Colonic mucosa (tissue), 4 donors: ENCODE results near the gene ARPC5. TPM values are rescaled to one million over a fixed set of nuclear protein-coding genes. Genes with fewer than 3 reads are reported as not detected.
"Not testable (repeated sequence)": the region's sequence is repeated elsewhere in the genome, so short reads cannot be mapped to it uniquely, and the experiment has no call there.

ENCODE experiments used
- DNase-seq: peaks from one replicate; pipeline ENCODE4 v3.0.0-alpha.2; 2020
- H3K27ac ChIP-seq: fragments of 200-600 bp; one replicate; pipeline ENCODE4 v1.8.0; 2021
- H3K27me3 ChIP-seq: fragments of 200-600 bp; one replicate; pipeline ENCODE4 v1.8.0; 2021
- H3K36me3 ChIP-seq: fragments of 200-600 bp; one replicate; pipeline ENCODE4 v1.8.0; 2021
- H3K4me1 ChIP-seq: fragments of 200-600 bp; one replicate; pipeline ENCODE4 v1.8.0; 2021; ENCODE audit warnings: mild to moderate bottlenecking
- H3K4me3 ChIP-seq: fragments of 200-600 bp; one replicate; pipeline ENCODE4 v1.8.0; 2021
- H3K9ac ChIP-seq, 2 donors: one replicate each; pipeline ENCODE4 v1.7.0; 2013; ENCODE audit warnings: control low read depth in 2 of 2, low read depth in 2 of 2, low read length in 2 of 2
- H3K9me3 ChIP-seq: fragments of 200-600 bp; one replicate; pipeline ENCODE4 v1.8.0; 2021
- CTCF ChIP-seq: fragments of 200-600 bp; IDR thresholded peaks from one replicate; pipeline ENCODE4 v1.8.0; 2022; ENCODE audit warnings: antibody characterized with exemption, mild to moderate bottlenecking
- intact Hi-C: fragments of 100-400 bp; cut with DNase I; formaldehyde crosslinking; loops from one replicate; pipeline ENCODE4 v1.14.1; 2022
- total RNA-seq, 2 donors: library from RNA; stranded (reverse); fragmentation: NEBNext Ultra II Directional in 1 of 2; extraction: Animal tissue kit (Norgen Biotek cat#: 25700) in 1 of 2; gene quantifications; one replicate each; pipeline ENCODE4 v1.2.1, GENCODE V29; 2021
- donor health status: healthy.
- donor health status: DM: no; HTN: no; CAD: no.
- donor health status: DM: no; HTN: no; CAD: no.

The ARPC5 gene
- total RNA-seq, 2 donors from 2014 or later = 147 to 189 TPM

DNA sequence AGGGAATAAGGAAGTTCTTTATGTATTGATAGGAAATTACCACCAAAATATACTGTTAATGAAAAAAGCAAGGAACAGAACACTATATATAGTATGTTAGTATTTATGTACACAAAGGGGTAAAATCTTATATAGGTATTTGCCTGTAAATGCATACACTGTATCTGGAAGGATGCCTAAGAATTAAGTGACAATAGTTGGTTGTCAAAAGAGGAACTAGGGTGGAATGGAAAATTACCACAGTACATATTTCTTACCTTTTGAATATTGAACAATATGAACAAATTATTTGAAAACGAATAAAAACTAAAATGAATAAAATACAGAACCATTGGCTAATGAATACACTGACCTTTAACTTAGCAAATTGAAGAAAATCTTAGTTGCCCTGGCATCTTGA lies 13.6 kb downstream of the ARPC5 start:
- DNase-seq = no peak
- Histone ChIP-seq H3K27ac (no peak overlapping the region), H3K9ac (no peak overlapping the region), H3K36me3 (no peaks in the 10 kb centered on the region), H3K27me3 (no peaks in the 10 kb centered on the region), H3K9me3 (no peaks in the 10 kb centered on the region), H3K4me3 (no peak overlapping the region), H3K4me1 (no peaks in the 10 kb centered on the region)
- TF ChIP-seq CTCF = no peak
- intact Hi-C loops = loop anchor here (5.0 to 10.0 kb wide), 3 partner anchors 77 to 340 kb away; no protein-coding TSS in a partner anchor

DNA sequence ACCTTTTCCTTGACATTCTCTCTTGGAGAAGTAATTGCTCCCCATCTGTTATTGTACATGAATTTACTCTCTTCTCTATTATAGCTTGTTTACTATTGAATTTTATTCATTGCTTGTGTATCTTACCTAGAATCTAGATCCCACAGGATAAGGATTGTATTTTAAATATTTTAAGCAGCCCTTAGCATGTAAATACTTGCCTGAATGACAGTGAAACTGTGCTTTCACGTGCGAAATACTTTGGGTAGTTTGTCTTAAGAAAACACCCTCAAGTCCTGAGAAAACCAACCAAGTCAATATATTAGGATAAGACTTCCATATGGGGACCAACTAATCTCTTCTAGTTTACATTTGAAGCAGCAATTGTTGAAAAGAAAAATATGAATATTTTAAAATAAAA lies 15.3 kb downstream of the ARPC5 start:
- Histone ChIP-seq H3K36me3 (no peaks in the 10 kb centered on the region), H3K9ac (no peak overlapping the region), H3K4me3 (no peak overlapping the region), H3K27me3 (no peaks in the 10 kb centered on the region), H3K9me3 (no peaks in the 10 kb centered on the region), H3K4me1 (no peaks in the 10 kb centered on the region), H3K27ac (no peak overlapping the region)
- no peak for DNase-seq
- no peak for TF ChIP-seq CTCF
- intact Hi-C loops = loop anchor here (5.0 to 10.0 kb wide), 3 partner anchors 76 to 338 kb away; no protein-coding TSS in a partner anchor

DNA sequence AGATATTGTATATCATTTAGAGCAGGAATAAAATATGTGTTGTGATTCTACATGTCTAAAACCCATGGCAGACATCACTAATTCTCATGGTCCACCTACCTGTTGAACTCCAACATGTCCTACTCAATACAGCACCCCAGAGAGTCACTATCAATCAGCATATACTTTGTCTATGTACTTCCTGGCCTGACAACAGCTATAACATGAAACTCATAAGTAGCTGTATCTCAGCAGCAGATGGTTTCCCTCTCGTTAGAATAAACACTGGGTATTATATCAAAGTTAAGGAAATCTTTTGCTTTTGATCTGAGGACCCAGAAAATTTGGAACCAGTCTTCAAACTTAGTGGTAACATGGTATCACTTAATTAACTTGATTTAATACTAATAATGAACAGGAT lies 15.8 kb downstream of the ARPC5 start:
- Histone ChIP-seq H3K4me1 (no peaks in the 10 kb centered on the region), H3K9me3 (no peaks in the 10 kb centered on the region), H3K4me3 (no peak overlapping the region), H3K27ac (no peak overlapping the region), H3K27me3 (no peaks in the 10 kb centered on the region), H3K36me3 (no peaks in the 10 kb centered on the region), H3K9ac (no peak overlapping the region)
- no peak for TF ChIP-seq CTCF
- intact Hi-C loops = loop anchor here (5.0 to 10.0 kb wide), 3 partner anchors 75 to 337 kb away; no protein-coding TSS in a partner anchor
- DNase-seq = no peak

GRCh38 chr1:183618202-183618601 lies 17.4 kb downstream of the ARPC5 start:
- H3K9me3 ChIP-seq, H3K4me1 ChIP-seq, DNase-seq, H3K4me3 ChIP-seq, H3K36me3 ChIP-seq, H3K27ac ChIP-seq, intact Hi-C loops, H3K27me3 ChIP-seq, H3K9ac ChIP-seq: not testable (repeated sequence)

DNA sequence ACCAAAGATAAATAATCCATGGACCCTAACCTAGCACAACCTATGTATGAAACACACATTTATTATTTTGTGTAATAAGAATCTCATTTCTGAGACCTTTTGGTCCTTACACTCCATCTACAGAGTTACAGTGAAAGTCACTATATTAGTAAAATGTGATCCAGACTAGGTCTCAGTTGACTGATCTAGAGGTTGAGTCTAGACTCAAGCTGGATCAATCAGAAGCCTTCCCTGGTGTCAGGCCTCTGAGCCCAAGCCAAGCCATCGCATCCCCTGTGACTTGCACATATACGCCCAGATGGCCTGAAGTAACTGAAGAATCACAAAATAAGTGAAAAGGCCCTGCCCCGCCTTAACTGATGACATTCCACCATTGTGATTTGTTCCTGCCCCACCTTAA lies 22.6 kb downstream of the ARPC5 start:
- H3K4me3 ChIP-seq, H3K9ac ChIP-seq, H3K9me3 ChIP-seq, H3K27ac ChIP-seq, H3K4me1 ChIP-seq, H3K36me3 ChIP-seq, H3K27me3 ChIP-seq, DNase-seq, intact Hi-C loops: not testable (repeated sequence)

DNA sequence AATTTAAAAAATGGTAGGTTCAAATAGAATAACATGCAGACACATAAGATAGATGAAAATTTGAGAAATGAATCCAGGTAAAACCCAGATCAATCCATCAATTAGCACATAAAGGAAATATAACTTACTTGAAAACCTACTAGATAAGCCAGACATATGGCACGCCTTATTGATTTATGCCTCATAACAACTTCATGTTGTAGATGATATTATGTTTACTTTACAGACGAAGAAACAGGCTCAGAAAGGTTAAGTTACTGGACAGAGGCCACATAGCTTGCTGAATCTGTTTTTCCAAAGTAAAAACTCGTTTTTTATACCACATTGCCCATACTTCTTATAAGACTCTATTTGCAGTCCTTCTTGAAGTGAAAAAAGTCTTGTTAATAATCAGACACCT lies 23.2 kb downstream of the ARPC5 start:
- no peak for TF ChIP-seq CTCF
- intact Hi-C loops = no loop called here
- Histone ChIP-seq H3K4me3 (no peak overlapping the region), H3K4me1 (no peaks in the 10 kb centered on the region), H3K36me3 (no peaks in the 10 kb centered on the region), H3K9ac (no peak overlapping the region), H3K27me3 (no peaks in the 10 kb centered on the region), H3K9me3 (no peaks in the 10 kb centered on the region), H3K27ac (no peak overlapping the region)
- DNase-seq = no peak

DNA sequence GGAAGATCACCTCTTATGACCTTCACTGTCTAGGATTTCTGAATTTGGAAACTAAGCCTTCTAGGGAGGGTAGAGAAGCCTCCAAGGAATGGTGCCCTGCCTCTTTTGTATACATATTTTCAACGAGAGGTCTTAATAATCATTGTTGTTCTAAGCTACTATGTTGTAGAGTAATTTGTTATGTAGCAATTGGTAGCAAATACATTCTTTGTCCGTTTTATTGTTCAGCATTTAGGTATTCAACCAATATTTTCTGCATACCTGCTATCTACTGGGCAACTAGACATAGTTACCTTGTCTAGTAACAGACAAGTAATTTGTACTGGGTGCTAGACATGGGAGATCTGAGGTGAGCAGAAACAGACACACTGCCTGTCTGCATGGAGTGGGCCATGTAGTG lies 24.6 kb downstream of the ARPC5 start:
- Histone ChIP-seq H3K27ac (no peak overlapping the region), H3K9me3 (no peaks in the 10 kb centered on the region), H3K9ac (no peak overlapping the region), H3K4me1 (no peaks in the 10 kb centered on the region), H3K4me3 (no peak overlapping the region), H3K27me3 (no peaks in the 10 kb centered on the region), H3K36me3 (no peaks in the 10 kb centered on the region)
- DNase-seq = no peak
- intact Hi-C loops = no loop called here
- no peak for TF ChIP-seq CTCF
